Mesendoderm (in vitro differentiated cells): ENCODE measurements around the gene PROM1. TPM values are rescaled to one million over a fixed set of nuclear protein-coding genes. Genes with fewer than 3 reads are reported as not detected.

Experiments
- DNase-seq: peaks from one replicate; pipeline ENCODE4 v3.0.0; 2013
- H2AK5ac ChIP-seq: 2 replicates; pipeline ENCODE4 v1.6.1; 2013; ENCODE audit warnings: low read length, inconsistent platforms
- H2BK120ac ChIP-seq: 2 replicates; pipeline ENCODE4 v1.6.1; 2013; ENCODE audit warnings: low read depth, mild to moderate bottlenecking, low read length, moderate library complexity, mixed read lengths
- H2BK15ac ChIP-seq: replicated peaks from 2 replicates; pipeline ENCODE4 v1.6.1; 2013; ENCODE audit warnings: low read depth, mild to moderate bottlenecking, moderate library complexity
- H2BK5ac ChIP-seq: 2 replicates; pipeline ENCODE4 v1.6.1; 2013; ENCODE audit warnings: low read length, inconsistent platforms
- H3K18ac ChIP-seq: 2 replicates; pipeline ENCODE4 v1.6.1; 2013; ENCODE audit warnings: mild to moderate bottlenecking, low read length, mixed read lengths
- H3K23ac ChIP-seq: one replicate; pipeline ENCODE4 v1.6.1; 2013; ENCODE audit warnings: low read length
- H3K27ac ChIP-seq: 2 replicates; pipeline ENCODE4 v1.5.1; 2013; ENCODE audit warnings: low read depth, mild to moderate bottlenecking, inconsistent platforms, low read length, moderate library complexity
- H3K27me3 ChIP-seq: 2 replicates; pipeline ENCODE4 v1.6.1; 2013; ENCODE audit warnings: low read length, control low read depth, mild to moderate bottlenecking, inconsistent platforms; ENCODE audit not compliant: insufficient read depth, poor library complexity
- H3K36me3 ChIP-seq: 2 replicates; pipeline ENCODE4 v1.6.1; 2013; ENCODE audit warnings: low read length, inconsistent platforms; ENCODE audit not compliant: control insufficient read depth, insufficient read depth
- H3K4ac ChIP-seq: one replicate; pipeline ENCODE4 v1.6.1; 2013; ENCODE audit warnings: low read depth, mild to moderate bottlenecking, low read length, moderate library complexity
- H3K4me1 ChIP-seq: 2 replicates; pipeline ENCODE4 v1.6.1; 2013; ENCODE audit warnings: low read depth, low read length, inconsistent platforms; ENCODE audit not compliant: control insufficient read depth
- H3K4me2 ChIP-seq: 2 replicates; pipeline ENCODE4 v1.6.1; 2013; ENCODE audit warnings: low read length
- H3K4me3 ChIP-seq: 2 replicates; pipeline ENCODE4 v1.5.1; 2013; ENCODE audit warnings: mild to moderate bottlenecking, low read length
- H3K56ac ChIP-seq: one replicate; pipeline ENCODE4 v1.6.1; 2013; ENCODE audit warnings: low read length
- H3K79me1 ChIP-seq: 2 replicates; pipeline ENCODE4 v1.6.1; 2013; ENCODE audit warnings: low read length, inconsistent platforms
- H3K79me2 ChIP-seq: 2 replicates; pipeline ENCODE4 v1.6.1; 2013; ENCODE audit warnings: mild to moderate bottlenecking, low read length; ENCODE audit not compliant: control insufficient read depth, insufficient read depth
- H3K9ac ChIP-seq: 2 replicates; pipeline ENCODE4 v1.6.1; 2013; ENCODE audit warnings: low read length, inconsistent platforms
- H4K5ac ChIP-seq: one replicate; pipeline ENCODE4 v1.6.1; 2013; ENCODE audit warnings: low read length
- H4K8ac ChIP-seq: one replicate; pipeline ENCODE4 v1.6.1; 2013; ENCODE audit warnings: low read depth, mild to moderate bottlenecking, control low read depth, low read length, moderate library complexity
- WGBS: extraction: QIAGEN DNeasy Blood & Tissue Kit; methylation state at CpG from one replicate; pipeline ENCODE4 v1.1.7; 2013; ENCODE audit warnings: low lambda C conversion rate, missing lambda C conversion rate; ENCODE audit not compliant: insufficient coverage; ENCODE audit errors: extremely low coverage; 5-methylcytosine and 5-hydroxymethylcytosine counted together
- polyA plus RNA-seq, 2 experiments: library from polyadenylated mRNA; stranded (reverse); fragments of 200-250 nt; gene quantifications; one replicate each; pipeline ENCODE4 v1.2.3, GENCODE V29; 2013

Gene PROM1, protein sequence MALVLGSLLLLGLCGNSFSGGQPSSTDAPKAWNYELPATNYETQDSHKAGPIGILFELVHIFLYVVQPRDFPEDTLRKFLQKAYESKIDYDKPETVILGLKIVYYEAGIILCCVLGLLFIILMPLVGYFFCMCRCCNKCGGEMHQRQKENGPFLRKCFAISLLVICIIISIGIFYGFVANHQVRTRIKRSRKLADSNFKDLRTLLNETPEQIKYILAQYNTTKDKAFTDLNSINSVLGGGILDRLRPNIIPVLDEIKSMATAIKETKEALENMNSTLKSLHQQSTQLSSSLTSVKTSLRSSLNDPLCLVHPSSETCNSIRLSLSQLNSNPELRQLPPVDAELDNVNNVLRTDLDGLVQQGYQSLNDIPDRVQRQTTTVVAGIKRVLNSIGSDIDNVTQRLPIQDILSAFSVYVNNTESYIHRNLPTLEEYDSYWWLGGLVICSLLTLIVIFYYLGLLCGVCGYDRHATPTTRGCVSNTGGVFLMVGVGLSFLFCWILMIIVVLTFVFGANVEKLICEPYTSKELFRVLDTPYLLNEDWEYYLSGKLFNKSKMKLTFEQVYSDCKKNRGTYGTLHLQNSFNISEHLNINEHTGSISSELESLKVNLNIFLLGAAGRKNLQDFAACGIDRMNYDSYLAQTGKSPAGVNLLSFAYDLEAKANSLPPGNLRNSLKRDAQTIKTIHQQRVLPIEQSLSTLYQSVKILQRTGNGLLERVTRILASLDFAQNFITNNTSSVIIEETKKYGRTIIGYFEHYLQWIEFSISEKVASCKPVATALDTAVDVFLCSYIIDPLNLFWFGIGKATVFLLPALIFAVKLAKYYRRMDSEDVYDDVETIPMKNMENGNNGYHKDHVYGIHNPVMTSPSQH
- 61.4 TPM for polyA plus RNA-seq (2013, experiment 1 of 2)
- polyA plus RNA-seq (2013, experiment 2 of 2): 61.8 TPM

DNA sequence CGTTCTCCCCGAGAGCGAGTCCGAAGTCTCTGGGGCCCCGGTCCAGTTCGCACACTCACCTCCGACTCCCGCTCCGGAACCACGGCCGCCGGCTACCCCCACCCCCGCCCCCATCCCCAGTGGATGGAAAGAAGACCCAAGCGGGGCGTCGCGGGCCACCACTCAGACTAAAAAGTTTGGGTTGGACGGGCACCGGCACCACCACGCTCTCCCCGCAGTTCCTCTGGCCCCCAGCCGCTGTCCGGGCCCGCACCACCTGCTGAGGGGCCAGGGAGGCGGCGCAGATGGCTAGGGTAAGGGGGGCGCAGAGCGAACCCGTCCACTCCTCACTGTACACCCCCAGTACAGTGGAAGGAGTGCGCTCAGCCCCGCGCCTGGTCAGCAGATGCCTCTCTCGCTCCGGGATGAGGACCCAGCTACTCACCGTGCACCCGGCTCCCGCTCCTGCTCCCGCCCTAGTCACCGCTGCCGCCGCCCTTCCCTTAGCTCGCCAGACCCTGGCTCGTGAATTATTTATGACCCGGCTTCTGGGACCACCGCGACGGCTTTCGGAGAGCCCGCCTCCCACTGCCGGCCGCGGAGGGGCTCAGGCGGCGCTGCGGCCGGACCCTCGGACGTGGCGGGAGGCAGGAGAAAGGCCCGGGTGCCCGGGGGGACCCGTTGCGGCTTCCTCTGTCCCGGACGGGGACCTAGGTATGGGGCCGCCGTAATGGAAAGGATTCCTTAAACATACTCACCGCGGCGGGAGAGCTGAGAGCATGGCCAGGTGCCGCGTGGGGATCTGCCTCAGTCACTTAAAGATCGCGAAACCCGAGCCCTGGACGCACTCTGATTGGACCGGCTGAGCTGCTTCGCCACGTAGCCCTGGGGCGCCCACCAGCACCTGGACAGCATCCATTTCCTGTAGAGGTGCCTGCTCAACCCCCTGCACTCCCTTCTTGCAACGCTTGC is at the start of gene PROM1:
Gene PROM1, minus strand, starts transcription at position 783 of the 951 bp plus-strand sequence. CDS start 8,117 bp downstream, outside the sequence.
- Histone ChIP-seq H2BK15ac (no peak within 1 kb of the TSS), H3K4ac (peak within 1 kb of the TSS; percentile 83), H3K36me3 (no peaks in the 10 kb centered on the region), H2BK120ac (no peak within 1 kb of the TSS), H3K27ac (peak within 1 kb of the TSS; percentile 36), H3K56ac (peak within 1 kb of the TSS; percentile 98), H3K18ac (peak within 1 kb of the TSS; percentile 54), H3K4me3 (peak within 1 kb of the TSS; percentile 81), H3K4me1 (no peaks in the 10 kb centered on the region), H3K79me2 (peaks cover 11% of the 10 kb centered on the region), H3K79me1 (peaks cover 5% of the 10 kb centered on the region), H3K27me3 (no peaks in the 10 kb centered on the region), H4K5ac (no peak within 1 kb of the TSS), H2BK5ac (peak within 1 kb of the TSS; percentile 86), H3K9ac (peak within 1 kb of the TSS; percentile 94), H2AK5ac (peak within 1 kb of the TSS; percentile 22), H3K23ac (peak within 1 kb of the TSS; percentile 98), H4K8ac (no peak within 1 kb of the TSS), H3K4me2 (peak within 1 kb of the TSS; percentile 99)
- peak; percentile 81 for DNase-seq
- WGBS: no CpG with 5 or more reads among the region's 81 CpGs

DNA sequence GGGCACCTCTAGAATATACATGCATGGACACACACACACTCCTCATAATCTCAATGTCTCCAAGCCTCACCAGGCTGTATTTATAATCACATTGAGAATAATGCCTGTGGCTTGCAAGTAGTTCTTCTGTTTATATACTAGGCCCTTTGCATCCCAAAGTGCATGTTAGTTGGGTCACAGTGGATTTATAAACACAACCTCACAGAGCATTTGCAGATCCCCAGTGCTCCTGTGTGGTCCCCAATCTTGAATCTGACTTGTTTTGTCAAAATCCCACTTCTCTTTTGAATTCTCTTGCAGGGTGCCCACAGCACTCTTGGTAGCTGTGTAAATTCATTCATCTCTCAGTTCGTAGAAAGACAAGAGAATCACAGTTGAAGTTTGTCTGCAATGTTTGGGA is 49.6 kb upstream of the PROM1 start:
- H3K23ac ChIP-seq: no peak overlapping the region
- no peak overlapping the region for H3K4me3 ChIP-seq
- H4K5ac ChIP-seq: no peak overlapping the region
- no peak overlapping the region for H2BK120ac ChIP-seq
- no peaks in the 10 kb centered on the region for H3K4me1 ChIP-seq
- WGBS: no CpG with 5 or more reads among the region's 1 CpG
- no peaks in the 10 kb centered on the region for H3K27me3 ChIP-seq
- H3K36me3 ChIP-seq: no peaks in the 10 kb centered on the region
- no peak overlapping the region for H4K8ac ChIP-seq
- H3K27ac ChIP-seq: no peak overlapping the region
- no peak overlapping the region for H3K4me2 ChIP-seq
- no peaks in the 10 kb centered on the region for H3K79me2 ChIP-seq
- H2BK5ac ChIP-seq: no peak overlapping the region
- H3K18ac ChIP-seq: no peak overlapping the region
- H3K56ac ChIP-seq: no peak overlapping the region
- no peak overlapping the region for H3K4ac ChIP-seq
- H2BK15ac ChIP-seq: no peak overlapping the region
- H2AK5ac ChIP-seq: no peak overlapping the region
- no peaks in the 10 kb centered on the region for H3K79me1 ChIP-seq
- H3K9ac ChIP-seq: no peak overlapping the region
- no peak for DNase-seq

DNA sequence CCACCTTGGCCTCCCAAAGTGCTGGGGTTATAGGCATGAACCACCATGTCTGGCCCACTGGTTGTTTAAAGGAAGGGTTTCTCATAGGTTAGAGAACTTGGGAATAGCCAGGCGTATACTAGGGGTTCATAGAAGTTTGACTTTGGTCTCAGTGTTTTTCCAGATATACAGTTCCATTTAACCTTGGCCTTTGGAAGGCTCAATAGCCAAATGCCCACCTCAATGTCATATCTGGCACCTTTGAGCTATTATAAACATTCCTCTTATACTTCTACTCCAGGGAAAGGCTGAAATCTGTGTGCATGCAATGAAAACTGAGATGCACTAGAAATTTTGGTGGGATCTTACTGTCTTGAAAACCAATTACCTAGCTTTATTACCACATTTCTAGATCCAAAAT is 47.5 kb upstream of the PROM1 start:
- H3K18ac ChIP-seq: no peak overlapping the region
- no peak overlapping the region for H3K9ac ChIP-seq
- no peaks in the 10 kb centered on the region for H3K4me1 ChIP-seq
- H2BK120ac ChIP-seq: no peak overlapping the region
- no peak overlapping the region for H4K8ac ChIP-seq
- H4K5ac ChIP-seq: no peak overlapping the region
- no peak overlapping the region for H3K4me3 ChIP-seq
- WGBS: no CpG with 5 or more reads among the region's 1 CpG
- no peaks in the 10 kb centered on the region for H3K79me2 ChIP-seq
- no peak overlapping the region for H3K27ac ChIP-seq
- H2BK5ac ChIP-seq: no peak overlapping the region
- H3K79me1 ChIP-seq: no peaks in the 10 kb centered on the region
- H2BK15ac ChIP-seq: no peak overlapping the region
- no peak overlapping the region for H3K56ac ChIP-seq
- H3K27me3 ChIP-seq: no peaks in the 10 kb centered on the region
- H3K4me2 ChIP-seq: no peak overlapping the region
- H2AK5ac ChIP-seq: no peak overlapping the region
- no peak overlapping the region for H3K4ac ChIP-seq
- H3K23ac ChIP-seq: no peak overlapping the region
- DNase-seq: no peak
- no peaks in the 10 kb centered on the region for H3K36me3 ChIP-seq

DNA sequence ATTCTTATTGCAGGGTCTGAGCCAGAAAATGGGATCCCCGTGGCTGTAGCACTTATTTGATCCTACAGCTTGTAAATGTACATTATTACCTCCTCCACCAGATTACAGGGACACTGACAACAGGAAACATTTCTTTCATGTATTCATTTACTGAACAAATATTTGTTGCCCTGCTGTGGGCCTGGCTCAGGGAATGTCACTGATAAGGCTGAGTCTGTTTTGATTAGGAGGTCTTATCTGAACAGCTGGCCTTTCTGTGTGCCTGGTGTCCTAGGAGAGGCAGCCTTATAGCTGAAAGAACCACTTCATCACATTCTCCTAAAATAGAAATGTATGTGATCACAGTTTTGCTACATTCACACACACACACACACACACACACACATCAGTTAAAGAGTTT is 45.5 kb upstream of the PROM1 start:
- Histone ChIP-seq H3K36me3 (no peaks in the 10 kb centered on the region), H3K18ac (no peak overlapping the region), H3K27ac (no peak overlapping the region), H3K27me3 (no peaks in the 10 kb centered on the region), H4K8ac (no peak overlapping the region), H3K56ac (no peak overlapping the region), H3K9ac (no peak overlapping the region), H3K23ac (no peak overlapping the region), H2BK5ac (no peak overlapping the region), H2AK5ac (no peak overlapping the region), H3K79me1 (no peaks in the 10 kb centered on the region), H3K4me1 (no peaks in the 10 kb centered on the region), H3K4ac (no peak overlapping the region), H3K4me3 (no peak overlapping the region), H3K79me2 (no peaks in the 10 kb centered on the region), H2BK15ac (no peak overlapping the region), H3K4me2 (no peak overlapping the region), H2BK120ac (no peak overlapping the region), H4K5ac (no peak overlapping the region)
- peak; percentile 73 for DNase-seq
- WGBS: no CpG with 5 or more reads among the region's 1 CpG

DNA sequence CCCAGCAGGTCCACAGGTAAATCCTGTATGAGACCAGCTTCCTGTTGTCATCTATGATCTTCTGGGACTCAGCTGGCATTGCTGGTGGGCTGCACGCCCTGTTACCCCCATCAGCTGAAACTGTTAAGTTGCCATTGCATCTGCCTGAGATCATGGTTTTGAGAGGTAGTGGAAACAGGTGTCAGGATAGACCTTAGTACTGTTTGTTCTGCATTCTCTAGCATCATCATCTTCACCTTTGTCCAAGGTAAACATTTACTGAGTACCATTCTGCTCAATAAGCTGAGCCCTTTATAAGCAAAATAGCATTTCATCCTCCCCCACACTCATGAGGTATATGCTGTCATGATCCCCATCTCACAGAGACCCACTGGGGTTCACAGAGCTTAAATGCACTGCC is 42.9 kb upstream of the PROM1 start:
- no peak overlapping the region for H3K4me2 ChIP-seq
- H3K27me3 ChIP-seq: no peaks in the 10 kb centered on the region
- WGBS: no CpG with 5 or more reads among the region's 1 CpG
- no peak overlapping the region for H4K5ac ChIP-seq
- no peaks in the 10 kb centered on the region for H3K4me1 ChIP-seq
- H2AK5ac ChIP-seq: no peak overlapping the region
- no peaks in the 10 kb centered on the region for H3K79me1 ChIP-seq
- H2BK15ac ChIP-seq: no peak overlapping the region
- no peak overlapping the region for H4K8ac ChIP-seq
- H2BK120ac ChIP-seq: no peak overlapping the region
- H3K36me3 ChIP-seq: no peaks in the 10 kb centered on the region
- no peak overlapping the region for H3K18ac ChIP-seq
- H3K23ac ChIP-seq: no peak overlapping the region
- no peak overlapping the region for H3K56ac ChIP-seq
- H2BK5ac ChIP-seq: no peak overlapping the region
- no peak for DNase-seq
- H3K9ac ChIP-seq: no peak overlapping the region
- H3K79me2 ChIP-seq: no peaks in the 10 kb centered on the region
- H3K4me3 ChIP-seq: no peak overlapping the region
- no peak overlapping the region for H3K4ac ChIP-seq
- no peak overlapping the region for H3K27ac ChIP-seq
